Activated CD4-positive, alpha-beta T cell treated with anti-CD3 and anti-CD28 coated beads, Interleukin-2, amount 50 U/mL, for 24 hours (primary cell): ENCODE measurements around the gene FOXE1.

ENCODE experiments used
- DNase-seq, 2 donors: peaks; one replicate each; pipeline ENCODE4 v3.0.0-alpha.2; 2020; ENCODE audit warnings: low read depth in 1 of 2, low spot score in 1 of 2

Gene FOXE1

GRCh38 chr9:97864396-97864795 is 11.4 kb downstream of the FOXE1 start:
- DNase-seq: no peak

GRCh38 chr9:97866300-97866699 is 13.3 kb downstream of the FOXE1 start:
- DNase-seq: no peak

GRCh38 chr9:97866848-97867247 is 13.8 kb downstream of the FOXE1 start:
- DNase-seq: no peak

- DNase-seq: no peak
Measured at GRCh38 chr9:97868859-97869258, 15.8 kb downstream of the FOXE1 start.

GRCh38 chr9:97873425-97873824 is 20.4 kb downstream of the FOXE1 start:
- no peak for DNase-seq

GRCh38 chr9:97873882-97874281 is 20.9 kb downstream of the FOXE1 start:
- no peak for DNase-seq

GRCh38 chr9:97874624-97875023 is 21.6 kb downstream of the FOXE1 start:
- no peak for DNase-seq

GRCh38 chr9:97875111-97875510 is 22.1 kb downstream of the FOXE1 start:
- no peak for DNase-seq

- DNase-seq: no peak
Measured at GRCh38 chr9:97876061-97876460, 23.0 kb downstream of the FOXE1 start.

GRCh38 chr9:97880336-97880735 is 27.3 kb downstream of the FOXE1 start:
- DNase-seq: no peak

GRCh38 chr9:97889941-97890887 is 37.2 kb downstream of the FOXE1 start:
- DNase-seq: peak; percentile 42 to 48

- no peak for DNase-seq
Measured at GRCh38 chr9:97891736-97892135, 38.7 kb downstream of the FOXE1 start.

GRCh38 chr9:97892421-97892820 is 39.4 kb downstream of the FOXE1 start:
- DNase-seq: no peak

GRCh38 chr9:97895211-97895610 is 42.2 kb downstream of the FOXE1 start:
- no peak for DNase-seq

GRCh38 chr9:97895695-97896332 is 42.8 kb downstream of the FOXE1 start:
- no peak for DNase-seq

- DNase-seq: no peak
Measured at GRCh38 chr9:97900103-97900737, 47.2 kb downstream of the FOXE1 start.

- DNase-seq: no peak
Measured at GRCh38 chr9:97900738-97901565, 47.9 kb downstream of the FOXE1 start.

GRCh38 chr9:97903177-97903576 is 50.2 kb downstream of the FOXE1 start:
- no peak for DNase-seq

GRCh38 chr9:97904725-97905124 is 51.7 kb downstream of the FOXE1 start:
- DNase-seq: no peak

GRCh38 chr9:97905228-97905627 is 52.2 kb downstream of the FOXE1 start:
- no peak for DNase-seq
